H1 (cell line): ENCODE measurements around the gene LOXL4. TPM values are rescaled to one million over a fixed set of nuclear protein-coding genes. Genes with fewer than 3 reads are reported as not detected.

Experiments used
- E2F6 ChIP-seq: IDR thresholded peaks from 2 replicates; pipeline ENCODE4 v1.6.1; 2012; ENCODE audit warnings: inconsistent platforms
- SAP30 ChIP-seq: fragments of 300-600 bp; sonication (generic); IDR thresholded peaks from 2 replicates; pipeline ENCODE4 v1.7.1; 2012; ENCODE audit warnings: low read length, moderate library complexity, mild to moderate bottlenecking, inconsistent platforms; ENCODE audit not compliant: insufficient read depth, insufficient replicate concordance
- TCF12 ChIP-seq: IDR thresholded peaks from 2 replicates; pipeline ENCODE4 v1.6.1; 2011; ENCODE audit warnings: low read depth, mild to moderate bottlenecking, low read length
- polyA plus RNA-seq, 7 experiments: library from polyadenylated mRNA; depleted of rRNA in 3 of 7; stranded (reverse) in 5 of 7; unstranded in 2 of 7; fragments of >200 nt in 5 of 7; fragments of 200-250 nt in 2 of 7; gene quantifications; 1 replicate in 5 of 7; 2 replicates in 1 of 7; 4 replicates in 1 of 7; pipeline versions ENCODE4 v1.2.1 to v1.2.3, GENCODE V29; 2011 to 2013; ENCODE audit warnings: missing spikeins in 2 of 7, mixed read lengths in 2 of 7
- total RNA-seq: library from RNA; stranded (reverse); fragmentation: NEBNext Ultra II Directional; extraction: Animal tissue kit (Norgen Biotek cat#: 25700); gene quantifications from 2 replicates; pipeline ENCODE4 v1.2.1, GENCODE V29; 2021

The LOXL4 gene
- total and polyA plus RNA-seq, 2 of the 8 experiments (the other 6 are each of a cell fraction or from before 2014, with no cell fraction given): 0.13 to 0.27 TPM

DNA sequence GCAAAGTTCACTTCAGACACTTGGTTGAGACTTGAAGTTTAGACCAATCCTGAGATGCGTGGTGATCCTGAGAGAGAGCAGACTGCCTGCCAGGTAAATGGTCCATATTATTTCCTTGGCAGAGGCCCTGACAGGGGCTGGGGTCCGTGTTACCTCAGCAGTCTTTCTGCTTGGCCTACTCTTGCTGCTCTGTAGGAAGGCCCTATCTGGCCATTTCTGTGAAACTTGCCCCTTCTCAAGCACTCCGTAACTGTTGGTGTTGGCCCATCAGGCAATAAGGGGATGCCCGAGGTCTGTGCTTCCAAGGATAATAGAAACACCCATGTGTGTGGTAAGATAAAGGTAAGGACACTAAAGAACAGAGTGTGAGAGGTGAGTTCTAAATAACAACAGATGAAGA, 20.0 kb downstream of the LOXL4 start (continued):
- TF ChIP-seq TCF12 (no peak), E2F6 (no peak), SAP30 (no peak)
